HepG2 (cell line): Measurements from ENCODE around the gene PROM2. TPM values are rescaled to one million over a fixed set of nuclear protein-coding genes. Genes with fewer than 3 reads are reported as not detected.

Source experiments
- ATAC-seq: fragments of 200-7000 bp; cut with Tn5 transposase; 3 replicates; pipeline ENCODE4 v1.9.1; 2020; ENCODE audit warnings: mild to moderate bottlenecking, moderate library complexity
- BruUV-seq: library from RNA; stranded (reverse); fragments of 400-500 nt; replicated peaks from 2 replicates; lab custom pipeline; 2021; lab: Mats Ljungman, UMichigan
- CTCF ChIA-PET: fragments of 300-600 bp; formaldehyde crosslinking; extraction: SDS; loops from one replicate; lab custom pipeline; 2021; ENCODE audit warnings: low total read pairs, inconsistent platforms, low intra/inter-chr PET ratio; lab: Yijun Ruan, JAX
- POLR2A ChIA-PET: fragments of 350-600 bp; sonication (Branson Sonifier 250); formaldehyde crosslinking; loops from one replicate; lab custom pipeline; 2020; ENCODE audit warnings: antibody characterized with exemption, inconsistent platforms; lab: Yijun Ruan, JAX
- DNase-seq: peaks from one replicate; pipeline ENCODE4 v3.0.0-alpha.2; 2015; ENCODE audit warnings: low spot score
- FAIRE-seq: peaks from 3 replicates; lab custom pipeline; 2011; peaks lifted over from hg19 to GRCh38; lab: Jason Lieb, UNC
- H2AFZ ChIP-seq: one replicate; pipeline ENCODE4 v1.6.1; 2011; ENCODE audit warnings: low read length, inconsistent platforms
- H3K27ac ChIP-seq: fragments of 300-600 bp; 3 replicates; pipeline ENCODE4 v1.8.0; 2011; ENCODE audit warnings: mixed run types, mild to moderate bottlenecking, mixed read lengths, low read length, inconsistent platforms; ENCODE audit not compliant: insufficient read depth; ENCODE audit errors: extremely low read length
- H3K27me3 ChIP-seq, 2 experiments: fragments of 200-600 bp in 1 of 2; 2 replicates in 1 of 2; 3 replicates in 1 of 2; pipeline versions ENCODE4 v1.6.0 to v1.8.0; 2011; ENCODE audit warnings: low read length in 2 of 2, mild to moderate bottlenecking in 2 of 2, moderate library complexity in 2 of 2, inconsistent platforms in 1 of 2; ENCODE audit not compliant: insufficient read depth in 2 of 2, control insufficient read depth in 1 of 2
- H3K36me3 ChIP-seq, 2 experiments: fragments of 200-600 bp in 1 of 2; replicated peaks in 1 of 2; 2 replicates in 1 of 2; 3 replicates in 1 of 2; pipeline versions ENCODE4 v1.5.1 to v1.8.0; 2011; ENCODE audit warnings: low read length in 2 of 2, inconsistent platforms in 1 of 2; ENCODE audit not compliant: insufficient read depth in 2 of 2, control insufficient read depth in 1 of 2
- H3K4me1 ChIP-seq: 2 replicates; pipeline ENCODE4 v1.5.1; 2012; ENCODE audit warnings: low read length, inconsistent platforms; ENCODE audit not compliant: insufficient read depth
- H3K4me2 ChIP-seq: 2 replicates; pipeline ENCODE4 v1.6.0; 2011; ENCODE audit warnings: low read depth, low read length, inconsistent platforms
- H3K4me3 ChIP-seq, 3 experiments: fragments of 200-600 bp in 1 of 3; sonication (generic), shearing (Covaris generic) in 1 of 3; replicated peaks in 1 of 3; 2 replicates each; pipeline ENCODE4 v1.5.1; 2011 to 2016; ENCODE audit warnings: low read length in 3 of 3, inconsistent platforms in 2 of 3, low read depth in 2 of 3, mild to moderate bottlenecking in 2 of 3, control low read depth in 1 of 3, mixed read lengths in 1 of 3; ENCODE audit not compliant: insufficient read depth in 1 of 3
- H3K79me2 ChIP-seq: one replicate; pipeline ENCODE4 v1.6.1; 2011; ENCODE audit warnings: low read length, inconsistent platforms; ENCODE audit not compliant: insufficient read depth
- H3K9ac ChIP-seq: 2 replicates; pipeline ENCODE4 v1.6.0; 2011; ENCODE audit warnings: mild to moderate bottlenecking, low read depth, low read length, inconsistent platforms; ENCODE audit not compliant: insufficient read depth
- H3K9me3 ChIP-seq: 2 replicates; pipeline ENCODE4 v1.5.1; 2012; ENCODE audit warnings: mild to moderate bottlenecking, low read length
- H4K20me1 ChIP-seq: 2 replicates; pipeline ENCODE4 v1.6.0; 2011; ENCODE audit warnings: inconsistent platforms, mild to moderate bottlenecking, low read length, moderate library complexity; ENCODE audit not compliant: insufficient read depth
- EP300 ChIP-seq, 3 experiments: sonication (generic) in 1 of 3; formaldehyde crosslinking in 1 of 3; IDR thresholded peaks; 2 replicates each; pipeline versions ENCODE4 v1.5.1 to v1.6.1; 2011 to 2020; ENCODE audit warnings: low read depth in 2 of 3, low read length in 2 of 3, borderline replicate concordance in 1 of 3, improper control_type of control experiment in 1 of 3, mild to moderate bottlenecking in 1 of 3, missing genetic modification reagents in 1 of 3, moderate library complexity in 1 of 3
- JARID2 ChIP-seq: sonication (generic); formaldehyde crosslinking; IDR thresholded peaks from 2 replicates; pipeline ENCODE4 v1.8.1; 2023; ENCODE audit warnings: missing genetic modification reagents, inconsistent platforms; ENCODE audit not compliant: insufficient replicate concordance
- LCORL ChIP-seq, 2 experiments: fragments of 450-650 bp in 1 of 2; sonication (generic) in 1 of 2; formaldehyde crosslinking in 1 of 2; IDR thresholded peaks; 2 replicates each; pipeline versions ENCODE4 v1.5.0 to v1.6.1; 2017 to 2020; ENCODE audit warnings: antibody characterized with exemption in 1 of 2, missing genetic modification reagents in 1 of 2
- PAF1 ChIP-seq: IDR thresholded peaks from 2 replicates; pipeline ENCODE4 v1.6.1; 2016; ENCODE audit warnings: missing genetic modification reagents, missing compliant biosample characterization
- RBFOX2 ChIP-seq: fragments of 200-400 bp; formaldehyde crosslinking; IDR thresholded peaks from 2 replicates; pipeline ENCODE4 v1.6.1; 2017; ENCODE audit warnings: low read depth, mild to moderate bottlenecking, low read length
- YEATS2 ChIP-seq: sonication (generic); formaldehyde crosslinking; IDR thresholded peaks from 2 replicates; pipeline ENCODE4 v1.4.0; 2020; ENCODE audit warnings: missing genetic modification reagents, borderline replicate concordance
- ZBTB7B ChIP-seq: sonication (generic); formaldehyde crosslinking; IDR thresholded peaks from 2 replicates; pipeline ENCODE4 v1.4.0; 2020; ENCODE audit warnings: missing genetic modification reagents
- ZNF274 ChIP-seq: sonication (generic); formaldehyde crosslinking; IDR thresholded peaks from 2 replicates; pipeline ENCODE4 v1.5.1; 2020; ENCODE audit warnings: mild to moderate bottlenecking, missing genetic modification reagents
- ZNF414 ChIP-seq: sonication (generic); formaldehyde crosslinking; IDR thresholded peaks from 2 replicates; pipeline ENCODE4 v1.5.0; 2020; ENCODE audit warnings: missing genetic modification reagents
- WGBS: methylation state at CpG from one replicate; pipeline ENCODE4 v1.1.6; 2017; ENCODE audit warnings: low lambda C conversion rate; 5-methylcytosine and 5-hydroxymethylcytosine counted together
- in situ Hi-C: cut with HindIII; loops from 2 replicates; pipeline ENCODE4 v1.10.0; 2017; ENCODE audit warnings: low pct_unique_long_range_greater_than_20kb; ENCODE audit not compliant: extremely low pct_ligation_motif_present
- intact Hi-C: fragments of 100-400 bp; cut with micrococcal nuclease; formaldehyde crosslinking; loops from one replicate; pipeline ENCODE4 v1.10.0; 2022; ENCODE audit not compliant: unreplicated experiment
- polyA plus RNA-seq, 8 experiments: library from polyadenylated mRNA; depleted of rRNA in 3 of 8; stranded (reverse) in 7 of 8; unstranded in 1 of 8; fragments of >200 nt; fragmentation: Illumina TruSeq in 4 of 8; extraction: Trizol in 4 of 8; gene quantifications; 2 replicates each; pipeline versions ENCODE4 v1.2.1 to v1.2.3, GENCODE V29; 2011 to 2016; ENCODE audit warnings: low read depth in 4 of 8, missing spikeins in 1 of 8, mixed read lengths in 1 of 8; ENCODE audit not compliant: insufficient read depth in 1 of 8
- total RNA-seq, 5 experiments: library from RNA; depleted of rRNA; stranded (reverse); fragments of >200 nt; fragmentation: Illumina TruSeq; extraction: Trizol; gene quantifications; 2 replicates each; pipeline ENCODE4 v1.2.3, GENCODE V29; 2016; ENCODE audit warnings: low read depth in 1 of 5
- TF ChIP-seq, protein P1 (sequence below): IDR thresholded peaks from 2 replicates; pipeline ENCODE4 v1.6.1; 2016; ENCODE audit warnings: low read depth, missing genetic modification reagents, missing compliant biosample characterization
- TF ChIP-seq, protein P2 (sequence below): IDR thresholded peaks from 2 replicates; pipeline ENCODE4 v1.6.1; 2016

PROM2 gene
- total and polyA plus RNA-seq, 2 of the 13 experiments (the other 11 are each of a cell fraction or from before 2014, with no cell fraction given) = not detected

DNA sequence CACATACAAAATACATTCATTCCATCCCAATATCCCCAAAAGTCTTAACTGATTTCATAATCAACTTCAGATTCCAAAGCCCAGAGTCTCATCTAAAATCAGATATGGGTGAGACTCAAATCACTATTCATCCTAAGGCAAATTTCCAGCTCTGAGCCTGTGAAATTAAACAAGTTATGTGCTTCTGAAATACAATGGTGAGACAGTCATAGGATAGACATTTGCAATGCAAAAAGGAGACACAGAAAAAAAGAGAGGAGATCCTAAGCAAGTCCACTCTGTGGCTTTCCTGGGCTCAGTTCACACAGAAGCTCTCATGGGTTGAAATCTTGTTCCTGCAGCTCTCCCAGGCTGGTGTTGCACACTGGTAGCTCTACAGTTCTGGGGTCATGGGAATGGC, 48.6 kb upstream of the PROM2 start:
- Histone ChIP-seq H2AFZ (no peak overlapping the region), H3K4me1 (no peaks in the 10 kb centered on the region), H3K36me3 (no peaks in the 10 kb centered on the region), H3K4me2 (no peak overlapping the region), H3K79me2 (no peaks in the 10 kb centered on the region), H3K9ac (no peak overlapping the region), H3K9me3 (peaks cover 15% of the 10 kb centered on the region), H4K20me1 (no peaks in the 10 kb centered on the region), H3K27me3 (no peaks in the 10 kb centered on the region), H3K4me3 (no peak overlapping the region), H3K27ac (no peak overlapping the region)
- no peak for TF ChIP-seq RBFOX2
- ChIA-PET CTCF (no interaction called here), POLR2A (no interaction called here)
- DNase-seq = no peak
- FAIRE-seq = no peak
- no TSS peak for BruUV-seq
- intact Hi-C loops = no loop called here
- in situ Hi-C loops = no loop called here
- no peak for ATAC-seq

DNA sequence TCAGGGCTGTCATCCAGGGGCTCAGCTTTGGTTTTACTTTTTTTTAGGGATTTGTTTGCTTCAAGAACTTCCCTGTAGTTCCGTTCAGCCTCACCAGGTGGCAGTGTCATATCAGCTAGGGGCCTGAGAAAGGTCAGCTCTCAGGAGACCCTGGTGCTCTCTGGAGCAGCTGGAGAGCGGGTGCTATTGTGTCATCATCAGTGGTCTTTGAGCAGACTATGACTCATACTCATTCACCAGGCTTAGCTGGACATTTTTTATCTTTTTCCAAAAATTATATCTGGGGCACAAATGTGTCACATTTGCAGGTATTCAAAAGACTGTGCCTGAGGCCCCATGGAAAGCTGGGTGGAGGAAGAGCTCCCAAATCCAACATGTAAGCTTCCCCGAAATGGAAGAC, 42.5 kb upstream of the PROM2 start:
- intact Hi-C loops (no loop called here), in situ Hi-C loops (loop anchor here (5.0 kb wide), 1 partner anchor 86 kb away; no protein-coding TSS in a partner anchor)
- CTCF ChIA-PET = interaction anchor here (1.5 to 2.6 kb wide), 2 partner anchors 83 to 497 kb away, joined by 5 to 50 read pairs; no protein-coding TSS in a partner anchor
- DNase-seq (peak; percentile 85), FAIRE-seq (peak; percentile 82), ATAC-seq (peak; percentile 98)
- Histone ChIP-seq H3K4me1 (peaks cover 4% of the 10 kb centered on the region; the same call in 1 of the 2 replicates), H3K27ac (no peak overlapping the region), H3K9ac (no peak overlapping the region), H3K79me2 (no peaks in the 10 kb centered on the region), H3K4me3 (no peak overlapping the region), H3K27me3 (no peaks in the 10 kb centered on the region; a peak in 1 of 5 replicates), H3K36me3 (no peaks in the 10 kb centered on the region), H4K20me1 (no peaks in the 10 kb centered on the region), H3K4me2 (no peak overlapping the region), H3K9me3 (no peaks in the 10 kb centered on the region), H2AFZ (no peak overlapping the region)
- POLR2A ChIA-PET = no interaction called here
- 20% methylated on average over 3 of the region's 3 CpGs for WGBS
- BruUV-seq = no TSS peak
- TF ChIP-seq PAF1 (no peak), EP300 (IDR thresholded peaks at IDR 0.05; ENCODE audit: low read depth in 2 of 2, low read length in 2 of 2) (peak in 1 of 2 experiments; percentile 22; a peak in 1 of 4 replicates), EP300 (CRISPR knock-in tag; IDR thresholded peaks at IDR 0.05; ENCODE audit: borderline replicate concordance) (no peak), JARID2 (CRISPR knock-in tag) (no peak), YEATS2 (no peak), LCORL (IDR thresholded peaks at IDR 0.05) (no peak), LCORL (CRISPR knock-in tag; IDR thresholded peaks at IDR 0.05) (no peak), ZNF414 (no peak), ZNF274 (no peak), ZBTB7B (CRISPR knock-in tag) (peak; percentile 21; the same call in 1 of the 2 replicates)
- TF ChIP-seq, protein P1, sequence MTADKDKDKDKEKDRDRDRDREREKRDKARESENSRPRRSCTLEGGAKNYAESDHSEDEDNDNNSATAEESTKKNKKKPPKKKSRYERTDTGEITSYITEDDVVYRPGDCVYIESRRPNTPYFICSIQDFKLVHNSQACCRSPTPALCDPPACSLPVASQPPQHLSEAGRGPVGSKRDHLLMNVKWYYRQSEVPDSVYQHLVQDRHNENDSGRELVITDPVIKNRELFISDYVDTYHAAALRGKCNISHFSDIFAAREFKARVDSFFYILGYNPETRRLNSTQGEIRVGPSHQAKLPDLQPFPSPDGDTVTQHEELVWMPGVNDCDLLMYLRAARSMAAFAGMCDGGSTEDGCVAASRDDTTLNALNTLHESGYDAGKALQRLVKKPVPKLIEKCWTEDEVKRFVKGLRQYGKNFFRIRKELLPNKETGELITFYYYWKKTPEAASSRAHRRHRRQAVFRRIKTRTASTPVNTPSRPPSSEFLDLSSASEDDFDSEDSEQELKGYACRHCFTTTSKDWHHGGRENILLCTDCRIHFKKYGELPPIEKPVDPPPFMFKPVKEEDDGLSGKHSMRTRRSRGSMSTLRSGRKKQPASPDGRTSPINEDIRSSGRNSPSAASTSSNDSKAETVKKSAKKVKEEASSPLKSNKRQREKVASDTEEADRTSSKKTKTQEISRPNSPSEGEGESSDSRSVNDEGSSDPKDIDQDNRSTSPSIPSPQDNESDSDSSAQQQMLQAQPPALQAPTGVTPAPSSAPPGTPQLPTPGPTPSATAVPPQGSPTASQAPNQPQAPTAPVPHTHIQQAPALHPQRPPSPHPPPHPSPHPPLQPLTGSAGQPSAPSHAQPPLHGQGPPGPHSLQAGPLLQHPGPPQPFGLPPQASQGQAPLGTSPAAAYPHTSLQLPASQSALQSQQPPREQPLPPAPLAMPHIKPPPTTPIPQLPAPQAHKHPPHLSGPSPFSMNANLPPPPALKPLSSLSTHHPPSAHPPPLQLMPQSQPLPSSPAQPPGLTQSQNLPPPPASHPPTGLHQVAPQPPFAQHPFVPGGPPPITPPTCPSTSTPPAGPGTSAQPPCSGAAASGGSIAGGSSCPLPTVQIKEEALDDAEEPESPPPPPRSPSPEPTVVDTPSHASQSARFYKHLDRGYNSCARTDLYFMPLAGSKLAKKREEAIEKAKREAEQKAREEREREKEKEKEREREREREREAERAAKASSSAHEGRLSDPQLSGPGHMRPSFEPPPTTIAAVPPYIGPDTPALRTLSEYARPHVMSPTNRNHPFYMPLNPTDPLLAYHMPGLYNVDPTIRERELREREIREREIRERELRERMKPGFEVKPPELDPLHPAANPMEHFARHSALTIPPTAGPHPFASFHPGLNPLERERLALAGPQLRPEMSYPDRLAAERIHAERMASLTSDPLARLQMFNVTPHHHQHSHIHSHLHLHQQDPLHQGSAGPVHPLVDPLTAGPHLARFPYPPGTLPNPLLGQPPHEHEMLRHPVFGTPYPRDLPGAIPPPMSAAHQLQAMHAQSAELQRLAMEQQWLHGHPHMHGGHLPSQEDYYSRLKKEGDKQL (CRISPR knock-in tag) = no peak
- TF ChIP-seq, protein P2, sequence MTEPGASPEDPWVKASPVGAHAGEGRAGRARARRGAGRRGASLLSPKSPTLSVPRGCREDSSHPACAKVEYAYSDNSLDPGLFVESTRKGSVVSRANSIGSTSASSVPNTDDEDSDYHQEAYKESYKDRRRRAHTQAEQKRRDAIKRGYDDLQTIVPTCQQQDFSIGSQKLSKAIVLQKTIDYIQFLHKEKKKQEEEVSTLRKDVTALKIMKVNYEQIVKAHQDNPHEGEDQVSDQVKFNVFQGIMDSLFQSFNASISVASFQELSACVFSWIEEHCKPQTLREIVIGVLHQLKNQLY (CRISPR knock-in tag) = 0 out of 2 replicates have a peak, but pooled peaks have one; percentile 43
